ENCODE results near the gene MMP15.
"Not testable (repeated sequence)": the region's sequence is repeated elsewhere in the genome, so short reads cannot be mapped to it uniquely, and the experiment has no call there.

The MMP15 gene

GRCh38 chr16:58046054-58046881, 20.7 kb downstream of the MMP15 start:
- no peak overlapping the region for H3K4me3 ChIP-seq
- no peak overlapping the region for H3K27ac ChIP-seq

GRCh38 chr16:58046936-58047335, 21.4 kb downstream of the MMP15 start:
- Histone ChIP-seq H3K27ac (peak overlapping the region in 3 of 21 experiments; percentile 22 to 60 (median 33)), H3K4me3 (no peak overlapping the region)

GRCh38 chr16:58047557-58048348, 22.2 kb downstream of the MMP15 start:
- no peak overlapping the region for H3K4me3 ChIP-seq
- H3K27ac ChIP-seq: peak overlapping the region in 7 of 21 experiments; percentile 3 to 60 (median 22)

GRCh38 chr16:58048494-58049231, 23.1 kb downstream of the MMP15 start:
- Histone ChIP-seq H3K27ac (no peak overlapping the region), H3K4me3 (no peak overlapping the region)

GRCh38 chr16:58049232-58050185, 24.0 kb downstream of the MMP15 start:
- Histone ChIP-seq H3K4me3 (no peak overlapping the region), H3K27ac (no peak overlapping the region)

- no peak overlapping the region for H3K4me3 ChIP-seq
- H3K27ac ChIP-seq: no peak overlapping the region
Measured at GRCh38 chr16:58051296-58051695, 25.7 kb downstream of the MMP15 start.

GRCh38 chr16:58051821-58052603, 26.5 kb downstream of the MMP15 start:
- Histone ChIP-seq H3K4me3 (no peak overlapping the region), H3K27ac (no peak overlapping the region)

GRCh38 chr16:58053682-58054005, 28.1 kb downstream of the MMP15 start:
- Histone ChIP-seq H3K4me3 (no peak overlapping the region), H3K27ac (no peak overlapping the region)

- H3K4me3 ChIP-seq: no peak overlapping the region
- H3K27ac ChIP-seq: no peak overlapping the region
Measured at GRCh38 chr16:58054289-58054688, 28.7 kb downstream of the MMP15 start.

- no peak overlapping the region for H3K27ac ChIP-seq
- H3K4me3 ChIP-seq: no peak overlapping the region
Measured at GRCh38 chr16:58056580-58056979, 31.0 kb downstream of the MMP15 start.

- Histone ChIP-seq H3K4me3 (no peak overlapping the region), H3K27ac (no peak overlapping the region)
Measured at GRCh38 chr16:58057121-58057520, 31.6 kb downstream of the MMP15 start.

- Histone ChIP-seq H3K4me3 (no peak overlapping the region), H3K27ac (no peak overlapping the region)
Measured at GRCh38 chr16:58057784-58058183, 32.2 kb downstream of the MMP15 start.

GRCh38 chr16:58062821-58063220, 37.3 kb downstream of the MMP15 start:
- Histone ChIP-seq H3K4me3 (no peak overlapping the region), H3K27ac (no peak overlapping the region)

GRCh38 chr16:58063377-58064076, 38.0 kb downstream of the MMP15 start:
- Histone ChIP-seq H3K4me3 (no peak overlapping the region), H3K27ac (no peak overlapping the region)

- Histone ChIP-seq H3K4me3 (no peak overlapping the region), H3K27ac (no peak overlapping the region)
Measured at GRCh38 chr16:58070585-58070984, 45.0 kb downstream of the MMP15 start.

GRCh38 chr16:58072134-58072533, 46.6 kb downstream of the MMP15 start:
- H3K27ac ChIP-seq, H3K4me3 ChIP-seq: not testable (repeated sequence)

GRCh38 chr16:58073086-58073485, 47.5 kb downstream of the MMP15 start:
- H3K27ac ChIP-seq, H3K4me3 ChIP-seq: not testable (repeated sequence)

GRCh38 chr16:58074657-58075056, 49.1 kb downstream of the MMP15 start:
- Histone ChIP-seq H3K4me3 (no peak overlapping the region), H3K27ac (no peak overlapping the region)
